Fibroblast of lung (primary cell): ENCODE results near the gene STK11.

Experiments
- EZH2 ChIP-seq: IDR thresholded peaks from 2 replicates; pipeline ENCODE4 v1.5.1; 2012; ENCODE audit warnings: low read length, control low read depth, mild to moderate bottlenecking; ENCODE audit errors: missing control alignments
- TF ChIP-seq, protein P1 (sequence below), 2 donors: IDR thresholded peaks in 1 of 2; conservative IDR thresholded peaks in 1 of 2; 1 replicate in 1 of 2; 2 replicates in 1 of 2; pipeline ENCODE4 v1.5.1; 2011 to 2012; ENCODE audit warnings: low read length in 2 of 2, control low read depth in 1 of 2, inconsistent platforms in 1 of 2, low read depth in 1 of 2, mild to moderate bottlenecking in 1 of 2

DNA sequence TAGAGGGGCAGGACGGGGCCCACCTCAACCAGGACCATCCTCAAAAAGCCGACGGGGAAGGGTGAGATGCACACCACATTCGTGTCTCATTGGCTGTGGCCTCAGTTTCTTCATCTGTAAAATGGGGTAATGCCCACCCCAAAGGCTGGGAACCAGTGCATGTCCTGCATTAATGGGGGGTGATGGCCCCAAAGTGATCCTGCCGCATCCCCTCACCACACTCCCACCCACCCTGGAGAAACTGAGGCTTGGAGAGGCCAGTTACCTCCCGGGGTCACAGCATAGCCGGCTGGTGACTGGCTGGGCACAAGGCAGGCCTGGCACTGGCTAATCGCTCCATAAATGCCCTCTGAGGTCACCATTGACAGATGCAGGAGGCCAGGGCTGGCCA lies 42.2 kb downstream of the STK11 start:
- TF ChIP-seq, protein P1, sequence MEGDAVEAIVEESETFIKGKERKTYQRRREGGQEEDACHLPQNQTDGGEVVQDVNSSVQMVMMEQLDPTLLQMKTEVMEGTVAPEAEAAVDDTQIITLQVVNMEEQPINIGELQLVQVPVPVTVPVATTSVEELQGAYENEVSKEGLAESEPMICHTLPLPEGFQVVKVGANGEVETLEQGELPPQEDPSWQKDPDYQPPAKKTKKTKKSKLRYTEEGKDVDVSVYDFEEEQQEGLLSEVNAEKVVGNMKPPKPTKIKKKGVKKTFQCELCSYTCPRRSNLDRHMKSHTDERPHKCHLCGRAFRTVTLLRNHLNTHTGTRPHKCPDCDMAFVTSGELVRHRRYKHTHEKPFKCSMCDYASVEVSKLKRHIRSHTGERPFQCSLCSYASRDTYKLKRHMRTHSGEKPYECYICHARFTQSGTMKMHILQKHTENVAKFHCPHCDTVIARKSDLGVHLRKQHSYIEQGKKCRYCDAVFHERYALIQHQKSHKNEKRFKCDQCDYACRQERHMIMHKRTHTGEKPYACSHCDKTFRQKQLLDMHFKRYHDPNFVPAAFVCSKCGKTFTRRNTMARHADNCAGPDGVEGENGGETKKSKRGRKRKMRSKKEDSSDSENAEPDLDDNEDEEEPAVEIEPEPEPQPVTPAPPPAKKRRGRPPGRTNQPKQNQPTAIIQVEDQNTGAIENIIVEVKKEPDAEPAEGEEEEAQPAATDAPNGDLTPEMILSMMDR (conservative IDR thresholded peaks at IDR 0.05 in 1 of 2, IDR thresholded peaks at IDR 0.05 in 1 of 2; ENCODE audit: low read depth in 1 of 2, low read length in 2 of 2): no peak
- TF ChIP-seq EZH2: no peak
